GM21737 (cell line): ENCODE data around the gene SMYD3.

Source experiments
- ATAC-seq: cut with Tn5 transposase; IDR thresholded peaks from one replicate; pipeline ENCODE4 v1.9.1; 2021; ENCODE audit warnings: mild to moderate bottlenecking, moderate library complexity; ENCODE audit not compliant: unreplicated experiment

The SMYD3 gene

DNA sequence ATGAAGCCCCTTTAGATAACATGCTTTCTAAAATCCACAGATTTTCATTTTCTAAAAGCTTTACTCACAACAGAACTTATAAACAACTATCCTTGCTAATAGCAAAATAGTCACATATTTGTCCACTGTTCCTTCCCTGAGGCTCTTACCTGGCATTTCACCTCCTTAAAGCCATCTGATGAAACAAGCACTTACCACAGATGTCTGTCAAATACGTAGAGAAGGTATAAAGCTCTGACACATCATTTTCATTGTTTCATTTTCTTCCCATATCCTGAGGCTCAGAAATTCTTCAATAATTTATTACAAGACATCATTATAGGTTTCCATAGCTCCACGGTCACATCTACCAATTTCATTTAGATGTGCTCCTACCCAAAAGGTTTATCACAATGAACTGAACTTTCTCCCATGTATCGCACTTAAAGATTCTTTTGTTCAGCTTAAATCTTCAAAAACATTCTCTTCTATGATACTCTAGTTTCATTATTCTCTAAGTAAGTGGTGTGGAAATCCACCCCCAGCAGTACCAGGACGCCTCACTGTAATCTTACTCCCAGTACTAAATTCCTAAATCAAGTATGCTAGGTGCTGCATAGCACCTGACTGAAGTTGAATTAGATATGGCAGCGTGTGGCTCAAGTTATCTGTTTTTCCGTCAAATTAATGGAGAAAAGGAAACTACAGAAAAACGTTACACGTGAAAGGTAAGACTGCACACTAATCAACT is 569.6 kb downstream of the SMYD3 start:
- ATAC-seq, result no peak

DNA sequence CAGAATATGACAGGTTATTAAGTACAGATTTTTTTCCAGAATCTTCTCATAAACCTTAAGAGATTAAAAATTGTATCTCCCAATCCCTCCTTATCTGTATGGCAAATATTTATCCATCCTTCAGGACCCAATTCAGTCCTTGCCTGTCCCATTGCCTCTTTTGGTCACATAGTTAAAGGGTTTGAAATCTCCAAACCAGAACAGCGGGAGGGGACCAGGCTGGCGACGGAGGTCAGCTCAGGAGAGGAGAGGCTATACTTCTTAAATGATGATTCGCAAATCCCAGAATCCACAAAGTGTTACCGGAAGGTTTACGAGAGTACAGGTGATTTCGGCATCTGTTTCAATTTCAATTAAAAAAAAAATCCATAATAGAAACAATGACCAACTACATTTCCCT is 572.7 kb downstream of the SMYD3 start:
- no peak for ATAC-seq

DNA sequence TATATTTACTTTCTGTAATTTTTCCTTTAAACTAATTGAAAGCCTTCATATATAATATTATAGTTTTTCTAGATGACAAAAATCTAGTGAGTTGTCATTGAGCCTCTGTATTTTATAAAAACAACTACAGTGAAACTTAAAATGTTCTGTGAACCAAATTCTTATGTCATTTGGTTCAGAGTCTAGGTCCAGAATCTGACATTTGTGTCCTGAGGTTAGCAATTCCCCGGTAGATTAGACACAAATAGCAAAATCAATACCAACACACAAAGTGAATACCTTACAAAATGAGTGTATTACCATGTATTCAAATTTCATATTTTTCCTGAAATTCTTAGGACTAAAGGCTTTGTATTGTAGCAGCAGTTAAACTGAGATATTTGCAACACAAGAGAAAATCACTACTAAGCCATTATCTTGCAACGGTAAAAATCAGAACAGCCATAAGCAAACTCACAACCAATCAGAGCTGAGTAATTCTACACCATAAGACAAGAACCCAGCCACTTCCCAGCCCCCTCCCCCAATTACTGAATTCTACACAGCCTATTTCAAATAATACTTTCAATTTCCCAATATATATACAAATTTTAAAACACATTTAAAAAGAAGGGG is 573.5 kb downstream of the SMYD3 start:
- no peak for ATAC-seq

DNA sequence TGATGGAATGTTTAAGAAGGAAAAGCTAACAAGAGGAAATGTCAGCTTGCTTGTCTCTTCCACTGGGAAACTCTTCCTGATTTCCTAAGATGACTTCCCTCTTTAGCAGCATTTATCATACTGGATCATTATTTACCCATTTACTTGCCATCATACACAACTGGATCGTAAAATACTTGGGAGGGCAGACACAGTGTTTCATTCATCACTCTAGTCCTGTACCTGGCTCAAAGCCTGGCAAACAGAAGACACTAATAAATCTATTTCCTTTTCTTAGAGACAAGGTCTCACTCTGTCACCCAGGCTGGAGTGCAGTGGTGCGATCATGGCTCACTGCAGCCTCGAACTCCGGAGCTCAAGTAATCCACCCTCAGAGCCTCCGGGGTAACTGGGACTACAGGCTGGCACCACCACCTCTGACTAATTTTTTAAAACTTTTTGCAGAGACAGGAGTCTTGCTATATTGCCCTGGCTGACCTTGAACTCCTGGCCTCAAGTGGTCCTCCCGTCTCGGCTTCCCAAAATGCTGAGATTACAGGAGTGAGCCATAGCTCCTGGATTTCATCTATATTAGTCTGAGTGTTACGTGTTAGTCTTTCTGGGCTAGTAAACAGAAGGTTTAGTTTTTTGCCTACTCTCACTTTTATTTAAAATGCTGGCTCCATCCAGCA is 574.6 kb downstream of the SMYD3 start:
- ATAC-seq, result no peak

DNA sequence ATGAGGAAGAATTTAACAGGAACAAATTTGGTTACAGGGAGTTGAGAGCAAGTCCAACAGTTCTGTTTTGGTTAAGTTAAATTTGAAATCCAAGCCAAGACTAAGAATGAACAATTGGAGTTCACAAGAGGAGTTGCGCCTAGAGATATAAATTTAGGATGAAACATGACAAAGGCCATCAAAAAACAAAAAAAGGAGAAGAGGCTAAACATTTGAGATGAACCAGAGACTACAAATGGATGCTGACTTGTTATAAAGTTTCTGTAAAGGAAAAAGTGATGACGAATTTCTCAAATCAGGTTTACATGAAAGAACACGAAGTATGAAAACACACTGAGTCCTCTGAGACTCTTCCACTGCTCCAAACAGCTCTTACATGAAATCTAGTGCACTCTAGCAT is 575.6 kb downstream of the SMYD3 start:
- ATAC-seq, result no peak

DNA sequence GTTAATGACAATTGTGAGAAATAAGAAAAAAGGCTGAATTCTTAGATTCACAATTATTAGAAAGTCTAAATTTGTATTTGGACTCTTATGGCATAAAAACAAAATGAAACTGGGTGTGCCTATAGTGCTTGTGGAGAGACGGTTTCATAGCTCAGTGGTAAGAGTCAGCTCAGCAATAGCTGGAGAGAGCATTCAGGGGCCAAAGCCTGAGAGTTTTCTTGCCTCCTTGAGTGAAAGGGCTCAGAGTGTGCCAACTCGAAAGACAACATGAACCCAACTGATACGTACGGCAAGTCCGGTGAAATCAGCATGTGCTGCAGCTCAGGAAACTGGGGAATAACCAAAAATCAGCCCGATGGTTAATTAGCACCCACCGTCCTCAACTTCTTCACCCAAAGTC is 577.9 kb downstream of the SMYD3 start:
- no peak for ATAC-seq

DNA sequence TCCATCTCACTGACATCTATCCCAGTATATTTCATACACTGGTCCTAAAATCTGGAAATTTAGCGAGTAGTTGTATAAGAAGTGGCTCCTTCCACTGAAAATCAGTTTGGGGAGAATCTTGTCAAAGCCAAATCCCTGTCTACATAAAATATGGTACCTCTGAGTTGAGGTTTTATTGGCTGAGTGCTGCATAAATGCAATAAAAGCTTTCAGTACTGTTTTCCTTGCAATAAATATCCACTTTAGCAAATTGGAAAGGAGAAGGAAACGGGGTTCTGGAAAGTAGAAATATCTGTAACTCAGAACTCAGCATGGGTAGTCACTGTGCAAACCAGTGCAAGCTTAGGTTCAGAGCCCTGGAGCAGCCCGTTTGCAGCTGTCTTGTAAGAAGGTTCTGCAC is 580.2 kb downstream of the SMYD3 start:
- no peak for ATAC-seq

DNA sequence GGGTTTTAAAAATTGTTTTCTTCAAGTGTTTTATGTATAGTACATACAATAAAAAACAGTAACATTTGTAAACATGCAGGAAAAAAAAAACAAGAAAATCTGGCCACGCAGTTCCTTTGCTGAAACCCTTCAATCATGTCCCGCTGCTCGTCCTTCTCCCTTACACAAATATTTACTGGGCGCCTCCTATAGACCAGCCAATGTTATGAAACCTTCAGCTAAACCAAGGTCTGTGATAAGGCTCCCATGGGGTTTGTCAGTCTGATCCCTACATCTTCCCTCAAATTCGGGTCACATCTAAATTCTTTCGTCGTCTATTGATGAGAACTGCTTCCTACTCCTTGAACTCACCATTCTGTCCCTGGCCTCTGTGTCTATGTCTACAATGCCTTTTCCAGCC is 583.9 kb downstream of the SMYD3 start:
- no peak for ATAC-seq

DNA sequence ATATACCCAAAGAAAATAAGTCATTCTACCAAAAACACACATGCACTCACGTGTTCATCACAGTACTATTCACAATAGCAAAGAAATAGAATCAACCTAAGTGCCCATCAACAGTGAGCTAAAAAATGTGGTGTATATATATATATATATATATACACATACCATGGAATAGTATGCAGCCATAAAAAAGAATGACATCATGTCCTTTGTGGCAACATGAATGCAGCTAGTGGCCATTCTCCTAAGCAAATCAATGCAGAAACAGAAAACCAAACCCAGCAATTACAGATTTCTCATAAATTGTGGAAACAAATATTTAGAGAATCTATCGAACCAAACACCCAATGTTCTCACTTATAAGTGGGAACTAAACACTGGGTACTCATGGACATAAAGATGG is 585.7 kb downstream of the SMYD3 start:
- ATAC-seq, result no peak

DNA sequence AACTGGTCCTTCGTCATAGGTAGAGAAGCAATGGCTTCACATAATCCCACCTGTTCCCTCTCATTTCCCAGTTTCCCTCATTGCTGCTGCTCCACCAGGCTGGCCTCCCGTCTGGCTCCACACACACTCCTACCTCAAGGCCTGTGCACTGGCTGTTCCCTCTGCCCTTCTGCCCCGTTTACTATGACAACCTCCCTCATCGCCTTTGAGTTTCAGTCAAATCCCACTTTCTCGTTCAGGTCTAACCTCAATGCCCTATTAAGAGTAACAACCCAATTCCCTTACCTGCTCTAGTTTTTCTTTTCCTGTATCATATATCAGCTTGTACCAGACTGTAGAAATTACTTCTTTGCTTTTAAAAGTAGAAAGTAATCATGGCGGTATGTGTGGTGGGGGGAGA is 589.7 kb downstream of the SMYD3 start:
- ATAC-seq, result no peak

DNA sequence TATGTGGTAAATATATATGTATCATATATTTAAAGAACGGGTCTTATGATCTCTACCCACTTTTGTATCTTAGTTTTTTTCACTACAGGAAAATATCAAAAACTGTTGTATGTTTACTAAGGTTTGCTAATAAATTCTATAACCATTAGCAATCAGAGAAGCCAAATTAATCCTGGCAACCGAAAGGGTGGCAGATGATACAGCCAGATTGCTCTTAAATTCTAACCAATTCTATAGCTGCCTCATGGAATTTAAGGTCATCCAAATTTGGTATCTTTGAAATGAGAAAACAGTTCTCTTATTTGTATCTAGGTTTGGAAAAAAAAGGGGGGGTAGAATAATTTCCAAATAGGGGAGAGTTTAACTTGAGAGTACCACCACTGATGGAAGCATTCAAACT is 591.2 kb downstream of the SMYD3 start:
- no peak for ATAC-seq

DNA sequence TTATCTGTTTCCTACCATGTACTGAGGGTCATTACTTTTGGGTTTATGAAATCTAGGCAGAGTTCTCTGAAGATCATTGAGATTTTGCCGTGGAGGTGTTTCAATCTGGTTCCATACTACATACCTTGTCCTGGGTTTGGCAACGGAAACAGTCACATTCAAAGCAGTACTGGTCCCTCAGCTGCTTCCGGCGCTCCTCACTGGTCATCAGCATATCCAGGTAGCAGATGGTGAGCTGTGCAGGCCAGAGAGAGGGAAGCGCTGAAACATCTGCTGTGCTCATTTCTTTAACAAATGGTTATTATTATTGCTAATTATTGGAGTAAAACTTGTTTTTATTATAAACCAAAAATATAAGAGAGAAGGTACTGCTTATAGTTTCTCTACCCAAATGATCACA is 591.7 kb downstream of the SMYD3 start:
- ATAC-seq, result no peak

DNA sequence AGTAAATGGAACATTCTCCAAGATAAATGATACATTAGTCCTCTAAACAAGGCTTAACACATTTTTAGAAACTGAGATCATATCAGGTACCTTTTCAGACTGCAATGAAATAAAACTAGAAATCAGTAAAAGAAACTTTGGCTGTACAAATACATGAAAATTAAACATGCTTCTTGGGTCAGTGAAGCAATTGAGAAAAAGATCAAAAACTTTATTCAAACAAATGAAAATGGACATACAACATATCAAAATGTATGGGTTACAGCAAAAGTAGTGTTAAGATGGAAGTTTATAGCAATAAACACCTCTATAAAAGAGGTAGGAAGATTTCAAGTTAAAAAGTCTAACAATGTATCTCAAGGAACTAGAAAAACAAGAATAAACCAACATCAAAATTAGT is 598.5 kb downstream of the SMYD3 start:
- ATAC-seq, result no peak

DNA sequence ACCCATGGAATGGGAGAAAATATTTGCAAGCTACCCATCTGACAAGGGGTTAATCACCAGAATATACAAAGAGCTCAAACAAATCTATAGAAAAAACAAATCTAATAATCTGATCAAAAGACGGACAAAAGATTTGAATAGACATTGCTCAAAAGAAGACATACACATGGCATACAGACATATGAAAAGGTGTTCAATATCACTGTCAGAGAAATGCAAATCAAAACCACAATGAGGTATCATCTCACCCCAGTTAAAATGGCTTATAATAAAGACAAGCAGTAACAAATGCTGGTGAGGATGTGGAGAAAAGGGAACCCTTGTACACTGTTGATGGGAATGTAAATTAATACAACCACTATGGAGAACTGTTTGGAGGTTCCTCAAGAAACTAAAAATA is 600.9 kb downstream of the SMYD3 start:
- no peak for ATAC-seq

DNA sequence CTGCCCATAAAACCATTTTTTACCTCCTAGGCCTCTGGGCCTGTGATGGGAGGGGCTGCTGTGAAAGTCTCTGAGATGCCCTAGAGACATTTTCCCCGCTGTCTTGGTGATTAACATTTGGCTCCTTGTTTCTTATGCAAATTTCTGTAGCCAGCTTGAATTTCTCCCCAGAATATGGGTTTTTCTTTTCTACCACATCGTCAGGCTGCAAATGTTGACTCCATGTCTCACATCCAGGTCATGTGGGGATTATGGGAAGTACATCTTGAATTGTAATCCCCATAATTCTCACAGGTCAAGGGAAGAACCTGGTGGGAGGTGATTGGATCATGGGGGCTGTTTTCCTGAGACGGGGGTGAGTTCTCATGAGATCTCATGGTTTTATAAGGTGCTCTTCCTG is 603.2 kb downstream of the SMYD3 start:
- ATAC-seq, result no peak

DNA sequence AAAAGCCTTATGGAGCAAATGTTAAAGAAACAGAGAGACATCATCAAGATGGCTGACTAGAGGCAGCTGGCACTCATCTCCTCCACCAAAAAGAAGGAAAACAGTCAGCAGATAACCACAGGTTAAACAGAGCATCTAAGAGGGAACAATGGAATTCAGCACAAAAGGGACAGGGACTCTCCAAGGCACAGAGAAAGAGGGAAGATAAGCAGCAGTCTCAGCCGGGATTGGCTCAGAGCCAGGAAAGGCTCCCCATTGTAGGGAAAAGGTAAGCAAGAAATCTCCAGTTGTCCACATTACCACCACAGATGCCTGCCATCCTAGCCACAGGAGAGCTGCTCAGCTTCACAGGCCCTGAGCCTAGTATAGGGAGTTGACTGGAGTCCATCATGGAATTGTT is 605.5 kb downstream of the SMYD3 start:
- ATAC-seq, result no peak

DNA sequence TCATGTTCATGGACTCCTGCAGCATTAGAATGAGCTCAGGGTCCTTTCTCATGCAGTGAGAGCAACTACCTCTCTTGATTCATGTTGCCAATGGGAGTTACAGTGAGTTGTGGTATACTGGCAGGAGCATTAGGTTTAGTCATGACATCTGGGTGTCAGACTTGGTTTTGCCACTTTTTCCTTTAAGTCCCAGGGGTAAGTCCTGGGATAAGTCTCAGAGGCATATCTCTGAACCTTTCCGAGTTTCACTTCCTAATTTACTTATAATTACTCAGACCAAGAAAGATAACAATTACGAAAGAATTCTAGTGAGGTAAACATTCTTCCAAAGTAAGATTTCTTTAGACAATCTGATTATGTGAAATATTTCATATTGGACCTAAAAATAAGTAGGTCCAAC is 606.0 kb downstream of the SMYD3 start:
- no peak for ATAC-seq

DNA sequence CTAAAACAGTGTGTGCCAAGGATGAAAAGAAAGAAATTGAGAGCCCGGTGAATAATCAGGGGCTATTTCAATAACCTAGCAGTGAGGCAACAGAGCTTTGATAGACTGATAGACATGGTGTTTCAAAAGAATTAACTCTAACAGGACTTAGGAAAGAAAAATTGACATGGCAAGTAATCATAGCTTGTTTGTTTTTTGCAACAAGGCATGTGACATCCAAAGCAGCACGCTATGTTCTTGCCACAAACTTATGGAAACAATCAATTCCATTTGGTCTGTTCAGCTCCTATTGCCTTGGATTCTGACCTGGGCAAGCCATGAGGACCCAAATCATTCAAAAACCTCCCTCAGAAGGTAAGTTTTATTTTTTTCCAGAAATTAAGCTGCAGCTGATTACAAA is 608.5 kb downstream of the SMYD3 start:
- no peak for ATAC-seq

DNA sequence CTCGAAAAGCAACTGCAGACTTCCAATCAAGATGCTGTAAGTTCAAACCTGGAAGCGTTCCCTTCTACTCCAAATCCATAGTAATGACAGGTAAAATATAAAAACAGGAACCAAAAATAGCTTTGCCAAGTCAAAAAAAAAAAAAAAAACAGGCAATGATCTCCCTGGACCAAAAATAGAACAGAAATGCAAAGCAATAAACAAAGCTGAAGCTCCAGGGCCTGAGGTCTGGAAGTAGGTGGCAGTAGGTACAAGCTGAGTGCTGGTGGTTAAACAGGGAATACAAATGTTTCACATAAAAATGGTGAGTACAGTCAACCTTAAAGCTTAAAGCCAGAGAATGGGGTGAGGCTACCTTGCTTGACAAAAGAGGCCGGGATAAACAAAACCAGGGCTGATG is 610.8 kb downstream of the SMYD3 start:
- no peak for ATAC-seq

DNA sequence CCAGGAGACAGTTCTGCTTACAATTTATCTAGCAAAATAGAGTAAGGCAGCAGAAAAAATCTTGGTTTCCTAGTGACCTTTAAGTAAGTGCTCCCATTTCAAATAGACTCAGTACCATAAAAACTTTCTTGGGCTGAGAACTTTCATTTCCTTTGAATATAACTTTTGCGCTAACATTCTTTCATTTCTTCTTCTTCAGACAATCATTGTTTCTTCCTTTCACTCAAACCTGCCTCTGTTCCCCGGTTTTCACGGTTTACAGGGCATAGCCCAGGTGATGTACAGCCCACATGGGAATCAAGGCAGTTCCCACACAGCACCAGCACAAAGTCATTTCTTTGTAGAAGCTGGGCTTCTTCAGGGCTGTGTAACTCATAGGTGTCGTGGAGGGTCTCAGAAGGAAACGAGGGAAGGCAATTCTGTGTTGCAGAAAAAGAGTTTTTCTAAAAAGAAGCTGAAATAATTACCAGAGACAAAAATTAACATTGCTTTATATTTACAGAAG is 611.6 kb downstream of the SMYD3 start:
- no peak for ATAC-seq

DNA sequence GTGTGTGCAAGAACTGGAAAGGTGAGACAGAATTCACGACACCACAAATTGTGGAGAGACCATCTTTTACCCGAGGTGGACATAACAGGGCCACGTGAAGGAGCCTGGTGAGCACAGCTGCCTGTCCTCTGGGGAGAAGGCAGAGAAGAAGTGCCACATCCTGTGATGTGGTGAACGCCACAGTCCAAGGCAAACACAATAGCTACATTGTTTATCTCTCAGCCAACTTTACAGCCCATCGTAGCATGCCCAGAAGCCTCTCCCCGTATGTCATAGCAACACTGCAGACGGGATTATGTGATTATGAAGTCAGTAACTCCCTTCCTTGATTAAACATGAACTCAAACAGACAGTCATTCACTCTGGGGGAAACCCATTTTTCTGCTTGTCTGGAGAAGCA is 612.2 kb downstream of the SMYD3 start:
- ATAC-seq, result no peak

DNA sequence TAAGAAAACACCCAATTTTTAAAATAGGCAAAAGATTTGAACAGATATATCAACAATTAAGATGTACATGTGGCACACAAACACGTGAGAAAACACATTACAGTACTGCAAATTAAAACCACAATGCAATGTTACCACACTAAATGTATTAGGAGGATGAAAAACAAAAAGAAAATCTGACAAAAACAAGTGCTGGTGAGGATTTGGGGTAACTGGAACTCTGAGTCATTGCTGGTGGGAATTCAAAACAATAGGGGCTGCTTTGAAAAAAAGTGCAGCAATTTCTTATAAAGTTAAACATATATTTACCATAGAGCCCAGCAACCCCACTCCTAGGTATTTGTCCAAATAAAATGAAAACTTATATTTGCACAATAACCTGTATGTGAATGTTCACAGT is 614.1 kb downstream of the SMYD3 start:
- no peak for ATAC-seq
